CMK (cell line): ENCODE measurements around the gene CRYL1.
"Not testable (repeated sequence)": the region's sequence is repeated elsewhere in the genome, so short reads cannot be mapped to it uniquely, and the experiment has no call there.

Experiments
- DNase-seq: peaks from one replicate; pipeline ENCODE4 v3.0.0-alpha.2; 2010; ENCODE audit warnings: low read depth

CRYL1 gene

GRCh38 chr13:20448470-20448869, 77.2 kb downstream of the CRYL1 start:
- no peak for DNase-seq

- no peak for DNase-seq
Observed at GRCh38 chr13:20446900-20447299, 78.8 kb downstream of the CRYL1 start.

- DNase-seq: no peak
Observed at GRCh38 chr13:20446405-20446804, 79.3 kb downstream of the CRYL1 start.

GRCh38 chr13:20442798-20443381, 82.8 kb downstream of the CRYL1 start:
- no peak for DNase-seq

- DNase-seq: no peak
Observed at GRCh38 chr13:20442375-20442774, 83.3 kb downstream of the CRYL1 start.

DNA sequence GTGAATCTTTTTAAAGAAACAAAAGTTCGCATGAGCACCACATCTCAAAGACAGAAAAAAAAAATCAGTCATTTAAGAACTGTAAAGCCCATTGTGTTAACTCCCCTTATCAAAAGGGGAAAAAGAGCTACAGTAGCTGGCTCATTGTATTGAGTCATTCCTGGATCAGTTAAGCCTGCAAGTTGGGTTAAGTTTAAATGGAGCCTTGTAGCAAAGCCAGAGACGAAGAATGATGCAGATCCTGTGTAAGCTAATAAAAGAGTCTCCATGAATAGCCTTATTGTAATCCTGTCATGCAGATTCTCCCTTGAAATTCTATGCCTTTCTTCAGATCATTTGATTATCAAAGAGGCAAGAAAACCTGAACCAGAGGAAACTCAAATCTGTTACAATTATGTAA, 83.8 kb downstream of the CRYL1 start:
- no peak for DNase-seq

DNA sequence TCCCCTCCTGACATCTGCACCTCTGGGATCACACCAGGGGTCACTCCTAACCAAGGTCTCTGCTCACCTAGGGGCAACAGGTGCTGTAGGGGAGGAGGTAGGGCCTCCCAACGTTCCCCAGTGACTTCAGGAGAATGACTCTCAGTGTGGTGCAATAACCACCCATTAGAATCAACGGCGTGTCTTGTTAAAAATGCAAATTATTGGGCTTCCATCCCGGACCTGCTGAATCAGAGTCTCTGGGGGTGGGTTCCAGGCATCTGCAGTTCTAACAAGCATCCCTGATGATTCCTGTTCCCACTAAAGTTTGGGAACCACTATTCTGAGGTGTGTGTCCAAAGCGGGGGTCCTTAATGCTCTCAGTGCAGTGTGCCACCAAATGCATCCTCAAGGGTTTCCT, 84.6 kb downstream of the CRYL1 start:
- DNase-seq: no peak

DNA sequence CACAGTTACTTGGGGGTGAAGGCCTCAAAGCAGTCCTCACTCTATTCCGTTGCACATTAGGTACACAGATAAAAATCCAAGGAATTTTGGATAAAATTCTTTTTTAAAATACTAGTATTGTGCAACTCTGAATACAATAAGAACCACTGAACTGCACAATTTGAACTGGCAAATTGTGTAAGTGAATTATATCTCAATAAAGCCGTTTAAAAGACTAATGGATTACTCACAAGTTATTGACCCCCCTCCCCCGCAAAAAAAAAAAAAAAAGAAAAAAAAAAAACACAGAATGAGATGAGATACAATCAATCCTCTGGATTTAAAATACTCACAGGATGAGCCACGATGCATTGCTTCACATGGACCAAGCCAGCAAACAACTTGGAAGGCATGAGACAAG, 86.4 kb downstream of the CRYL1 start:
- DNase-seq: no peak

GRCh38 chr13:20438801-20439200, 86.9 kb downstream of the CRYL1 start:
- no peak for DNase-seq

DNA sequence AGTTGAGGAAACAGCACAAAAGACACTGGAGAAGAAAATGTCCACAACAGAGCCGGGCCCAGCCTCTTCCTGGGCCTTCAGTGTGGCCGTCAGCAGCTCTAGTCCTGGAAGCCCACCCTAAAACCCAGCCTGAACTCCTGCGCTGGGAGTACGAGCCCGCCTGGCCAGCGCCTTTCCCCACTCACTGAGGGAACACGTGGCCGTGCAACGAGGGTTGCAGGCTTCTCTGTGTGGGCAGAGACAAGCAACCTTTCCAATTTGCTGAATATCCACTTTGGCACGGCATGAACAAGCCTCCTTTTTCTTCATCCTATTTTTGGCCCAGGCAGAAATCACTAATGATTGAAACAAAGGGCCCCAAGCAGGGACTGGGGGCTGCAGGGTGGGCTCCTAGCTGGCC, 89.2 kb downstream of the CRYL1 start:
- no peak for DNase-seq

DNA sequence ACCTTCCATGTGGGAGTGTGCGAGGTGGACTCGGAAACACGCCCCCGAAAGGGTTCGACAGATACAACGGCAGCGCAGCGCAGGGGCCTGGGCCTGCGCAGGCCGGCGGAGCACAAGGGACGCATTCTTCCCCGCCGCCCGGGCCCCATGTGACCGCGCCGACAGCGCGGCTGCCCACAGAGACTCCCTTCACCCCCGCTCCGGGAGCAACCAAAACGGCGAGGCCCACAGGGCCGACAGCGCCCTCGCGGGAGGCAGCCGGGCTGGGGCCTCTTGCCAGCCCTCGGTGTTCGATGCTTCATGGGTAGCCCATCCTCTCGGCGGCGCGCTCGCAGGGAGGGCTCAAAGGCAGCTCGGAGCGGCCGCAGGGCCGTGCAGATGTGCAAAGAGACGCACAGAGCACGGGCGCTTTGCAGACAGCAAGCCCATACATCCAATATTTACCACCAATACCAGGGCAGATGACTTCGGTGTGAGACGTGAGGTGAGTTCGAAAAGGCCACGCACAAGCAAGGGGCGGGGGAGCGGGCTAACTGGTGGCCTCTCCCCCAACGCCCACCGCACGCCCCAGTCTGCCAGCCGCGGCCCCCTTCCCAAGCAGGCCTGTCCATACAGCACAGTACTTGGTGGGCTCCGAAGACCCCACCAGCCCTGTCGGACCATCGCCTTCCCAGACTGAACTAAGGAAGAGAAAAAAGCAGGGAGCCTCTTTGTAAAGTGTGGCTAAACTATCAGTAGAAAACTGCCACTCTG, 89.9 kb downstream of the CRYL1 start:
- no peak for DNase-seq

DNA sequence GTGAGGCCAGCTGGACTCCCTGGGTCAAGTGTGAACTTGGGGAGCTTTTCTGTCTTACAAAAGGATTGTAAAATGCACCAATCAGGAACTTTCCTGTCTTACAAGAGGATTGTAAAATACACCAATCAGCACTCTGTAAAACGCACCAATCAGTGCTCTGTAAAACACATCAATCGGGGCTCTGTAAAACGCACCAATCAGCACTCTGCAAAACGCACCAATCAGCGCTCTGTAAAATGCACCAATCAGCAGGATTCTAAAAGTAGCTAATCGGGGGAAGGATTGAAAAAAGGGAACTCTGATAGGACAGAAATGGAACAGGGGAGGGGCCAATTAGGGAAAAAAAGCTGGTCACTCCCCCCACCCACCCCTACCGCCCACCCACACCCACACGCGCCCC, 91.4 kb downstream of the CRYL1 start:
- not testable (repeated sequence) for DNase-seq

- no peak for DNase-seq
Observed at GRCh38 chr13:20431687-20432384, 93.8 kb downstream of the CRYL1 start.

DNA sequence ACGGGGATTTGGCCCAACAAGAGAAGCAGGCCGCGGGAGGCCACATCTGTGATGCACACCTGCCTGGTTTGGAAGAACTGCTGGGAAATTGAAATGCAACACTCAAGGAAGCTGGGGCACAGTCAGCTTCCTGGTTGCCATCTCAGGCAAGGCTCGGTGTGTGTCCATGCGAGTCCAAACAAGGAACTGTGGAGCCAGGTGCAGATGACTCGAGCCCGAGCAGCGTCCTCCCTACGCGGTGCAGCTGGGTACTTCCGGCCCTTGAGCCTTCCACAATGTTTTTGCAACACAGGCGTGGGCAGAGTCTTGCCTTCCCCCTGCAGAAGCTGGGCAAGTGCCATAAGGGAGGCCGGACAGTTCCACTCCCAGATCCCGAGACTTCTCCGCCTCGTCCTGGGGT, 94.6 kb downstream of the CRYL1 start:
- no peak for DNase-seq

DNA sequence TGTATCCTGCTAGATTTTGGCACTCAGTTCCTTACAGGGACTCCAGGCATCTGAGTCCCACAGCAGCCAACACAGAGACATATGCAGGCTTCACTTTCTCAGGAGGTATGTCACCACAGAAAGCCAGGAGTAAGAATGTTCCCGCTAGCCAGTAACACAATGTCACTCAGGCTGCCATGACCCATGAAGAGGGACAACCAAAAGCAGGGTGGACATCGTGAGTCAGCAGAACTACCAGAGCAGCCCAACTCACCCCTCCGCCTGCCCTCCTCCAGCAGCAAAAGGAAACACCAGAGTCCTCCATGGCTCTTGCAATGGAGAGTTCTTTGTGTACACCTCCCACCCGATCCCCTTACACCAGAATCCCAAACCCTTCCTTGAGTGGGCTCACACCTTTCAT, 95.4 kb downstream of the CRYL1 start:
- no peak for DNase-seq

GRCh38 chr13:20429682-20430081, 96.0 kb downstream of the CRYL1 start:
- DNase-seq: no peak

- DNase-seq: no peak
Observed at GRCh38 chr13:20428666-20429644, 96.7 kb downstream of the CRYL1 start.

DNA sequence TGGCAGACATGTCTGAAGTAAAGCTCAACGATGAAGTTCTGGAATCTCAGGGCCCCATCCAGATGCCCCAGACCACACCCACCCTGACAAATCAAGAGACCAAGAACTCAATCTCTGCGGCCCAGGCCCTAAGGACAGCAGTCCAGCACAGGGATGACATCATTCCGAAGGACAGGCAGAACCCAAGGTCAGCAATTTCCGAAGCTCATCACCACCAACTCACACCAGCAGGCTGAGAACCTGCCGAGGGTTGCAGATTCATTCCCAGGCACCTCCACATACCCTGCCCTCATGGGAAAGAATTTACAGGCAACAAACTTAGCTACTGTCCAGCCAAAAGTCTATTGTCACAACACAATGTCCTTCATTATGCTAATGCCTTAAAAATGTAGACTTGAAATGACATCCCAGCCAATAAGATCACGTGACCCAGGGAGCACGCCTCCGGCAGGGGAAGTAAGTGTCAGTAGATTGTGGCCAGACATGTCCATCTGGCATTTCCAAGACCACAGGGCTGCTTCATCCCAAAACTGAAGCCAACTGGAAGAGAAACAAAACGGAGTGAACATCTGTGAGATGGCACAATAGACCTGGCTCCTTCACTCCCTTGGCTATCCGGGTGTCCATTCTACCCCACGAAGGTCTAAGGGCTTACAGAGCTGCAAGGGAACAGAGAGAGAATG, 98.8 kb downstream of the CRYL1 start:
- no peak for DNase-seq

- DNase-seq: no peak
Observed at GRCh38 chr13:20425819-20426219, 99.8 kb downstream of the CRYL1 start.

DNA sequence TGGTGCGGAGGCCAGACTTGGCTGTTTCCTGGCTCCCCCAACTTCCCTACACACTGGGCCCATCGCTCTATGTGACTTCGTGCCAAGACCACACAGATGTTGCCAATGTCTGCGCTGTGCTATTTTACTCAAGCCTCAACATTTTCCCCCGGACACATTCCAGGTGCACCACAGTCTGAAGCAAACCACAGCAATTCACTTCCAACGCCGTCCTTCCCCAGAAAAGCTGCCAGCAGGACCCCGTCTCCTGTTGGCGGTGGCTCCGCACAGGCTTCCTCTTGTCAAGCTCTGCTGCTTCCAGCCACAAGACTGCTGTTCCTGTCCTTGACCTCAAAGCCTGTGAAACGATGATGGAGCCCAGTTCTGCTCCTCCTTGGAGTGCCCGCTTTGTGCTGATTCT, 100.7 kb downstream of the CRYL1 start:
- no peak for DNase-seq

DNA sequence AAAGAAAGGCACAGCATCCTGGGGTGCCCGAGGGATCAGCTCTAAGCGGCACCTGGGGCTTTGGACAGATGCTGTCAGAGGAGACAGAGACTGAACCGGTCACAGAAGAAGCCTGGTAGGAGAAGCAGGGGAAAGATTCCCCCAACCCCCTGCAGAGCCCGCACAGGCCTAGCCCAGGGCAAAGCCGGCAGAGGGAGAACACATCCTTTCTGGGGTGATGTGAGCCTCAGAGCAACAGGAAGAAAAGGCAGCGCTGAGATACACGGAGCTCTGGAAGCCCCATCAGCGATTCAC, 101.2 kb downstream of the CRYL1 start:
- no peak for DNase-seq

GRCh38 chr13:20422362-20422761, 103.3 kb downstream of the CRYL1 start:
- no peak for DNase-seq
